Loucy (cell line): ENCODE results near the gene TMEM97.

ENCODE experiments used
- CTCF ChIP-seq: fragments of 200-600 bp; sonication (generic); conservative IDR thresholded peaks from 2 replicates; pipeline ENCODE4 v1.5.1; 2014; ENCODE audit warnings: mild to moderate bottlenecking, antibody characterized with exemption, low read length
- EZH2phosphoT487 ChIP-seq: fragments of 200-600 bp; IDR thresholded peaks from 2 replicates; pipeline ENCODE4 v1.6.1; 2018; ENCODE audit warnings: antibody characterized with exemption, mild to moderate bottlenecking, moderate library complexity, borderline replicate concordance

- TF ChIP-seq CTCF = no peak
- no peak for TF ChIP-seq EZH2phosphoT487
These were observed 13.0 kb downstream of the TMEM97 start for GRCh38 chr17:28331891-28332420.
